ENCODE measurements around the gene MTF1.
"Not testable (repeated sequence)": the region's sequence is repeated elsewhere in the genome, so short reads cannot be mapped to it uniquely, and the experiment has no call there.

Gene MTF1

DNA sequence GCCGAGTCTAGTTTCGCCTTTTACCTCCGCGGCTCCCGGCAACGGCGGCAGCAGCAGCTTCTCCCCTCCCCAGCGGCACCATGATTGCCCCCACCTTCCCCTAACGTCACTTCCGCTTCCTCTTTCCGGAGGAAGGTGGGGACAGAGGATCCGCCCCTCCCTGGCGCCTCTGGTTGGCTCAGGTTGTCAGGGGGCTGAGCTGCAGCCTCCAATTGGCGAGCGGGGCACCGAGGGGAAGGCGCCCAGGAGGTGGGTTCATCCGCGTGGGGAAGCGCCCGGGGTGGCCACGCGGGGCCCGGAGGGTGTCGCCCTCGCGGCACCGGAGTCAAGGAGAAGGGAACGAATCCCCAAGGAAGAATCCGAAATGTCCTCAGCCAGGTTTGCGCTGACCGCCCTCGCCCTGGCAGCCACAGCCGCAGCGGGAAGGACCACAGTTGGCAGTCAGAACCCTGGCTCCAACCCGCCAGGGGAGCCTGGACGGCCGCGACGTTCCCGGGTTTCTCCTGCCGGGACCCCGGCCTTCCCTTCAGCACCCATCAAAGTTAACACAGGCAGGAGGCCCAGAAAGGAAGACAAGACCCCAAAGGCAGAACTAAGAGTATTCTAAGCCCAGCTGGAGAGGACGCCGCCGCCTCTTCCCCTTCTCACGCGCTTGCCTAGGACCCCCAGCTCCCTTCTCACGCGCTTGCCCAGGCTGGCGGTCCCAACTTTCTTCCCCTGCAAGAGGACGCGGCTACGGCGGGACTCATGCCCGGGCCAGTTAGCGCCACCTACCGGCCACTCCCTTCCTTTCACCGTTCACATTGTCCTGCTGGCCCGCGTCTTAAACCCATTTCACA lies at the start of gene MTF1:
Gene MTF1 (minus strand): TSS at position 86 of the 839 bp plus-strand sequence. CDS start 1,934 bp downstream, outside the sequence.
- DNase-seq (ENCODE audit: low spot score), result peak; percentile 99

DNA sequence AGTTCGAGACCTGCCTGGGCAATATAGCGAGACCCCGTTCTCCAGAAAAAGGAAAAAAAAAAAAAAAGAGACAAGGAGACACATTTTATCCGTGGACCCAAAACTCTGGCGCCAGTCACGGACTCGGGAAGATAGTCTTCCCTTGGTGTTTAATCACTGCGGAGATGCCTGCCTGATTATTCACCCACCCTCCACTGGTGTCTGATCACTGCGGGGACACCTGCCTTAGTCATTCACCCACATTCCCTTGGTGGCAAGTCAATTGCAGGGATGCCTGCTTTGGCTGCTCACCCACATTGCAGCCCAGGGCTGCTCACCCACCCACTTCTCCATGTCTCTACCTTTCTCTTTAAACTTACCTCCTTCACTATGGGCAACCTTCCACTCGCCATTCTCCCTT lies 49.1 kb upstream of the MTF1 start:
- not testable (repeated sequence) for DNase-seq (ENCODE audit: low spot score)

DNA sequence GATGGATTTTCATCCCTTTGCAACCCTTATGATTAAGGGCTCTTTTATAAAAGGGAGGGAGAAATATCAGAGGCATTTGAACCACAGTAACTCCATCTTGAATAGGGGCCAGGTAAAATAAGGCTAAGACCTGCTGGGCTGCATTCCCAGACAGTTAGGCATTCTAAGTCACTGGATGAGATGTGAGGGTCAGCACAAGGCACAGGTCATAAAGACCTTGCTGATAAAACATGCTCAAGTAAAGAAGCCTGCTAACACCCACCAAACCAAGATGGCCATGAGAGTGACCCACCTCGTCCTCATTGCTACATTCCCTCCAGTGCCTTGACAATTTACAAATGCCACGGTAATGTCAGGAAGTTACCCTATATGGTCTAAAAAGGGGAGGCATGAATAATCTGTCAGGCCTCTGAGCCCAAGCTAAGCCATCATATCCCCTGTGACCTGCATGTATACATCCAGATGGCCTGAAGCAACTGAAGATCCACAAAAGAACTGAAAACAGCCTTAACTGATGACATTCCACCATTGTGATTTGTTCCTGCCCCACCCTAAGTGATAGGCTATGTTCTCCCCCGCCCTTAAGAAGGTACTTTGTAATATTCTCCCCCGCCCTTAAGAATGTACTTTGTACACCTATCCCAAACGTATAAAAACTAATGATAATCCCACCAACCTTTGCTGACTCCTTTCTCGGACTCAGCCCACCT lies 48.2 kb upstream of the MTF1 start:
- not testable (repeated sequence) for DNase-seq (ENCODE audit: low spot score)

DNA sequence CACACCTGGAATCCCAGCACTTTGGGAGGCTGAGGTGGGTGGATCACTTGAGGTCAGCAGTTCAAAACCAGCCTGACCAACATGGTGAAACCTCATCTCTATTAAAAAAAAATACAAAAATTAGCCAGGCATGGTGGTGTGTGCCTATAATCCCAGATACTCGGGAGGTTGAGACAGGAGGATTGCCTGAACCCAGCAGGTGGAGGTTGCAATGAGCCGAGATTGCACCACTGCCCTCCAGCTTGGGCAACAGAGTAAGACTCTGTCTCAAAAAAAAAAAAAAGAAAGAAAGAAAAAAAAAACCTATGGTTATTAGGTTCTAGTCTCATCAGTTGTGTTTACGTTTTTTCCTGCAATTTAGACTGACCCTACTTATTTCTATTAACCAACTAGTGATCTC lies 47.2 kb upstream of the MTF1 start:
- not testable (repeated sequence) for DNase-seq (ENCODE audit: low spot score)

DNA sequence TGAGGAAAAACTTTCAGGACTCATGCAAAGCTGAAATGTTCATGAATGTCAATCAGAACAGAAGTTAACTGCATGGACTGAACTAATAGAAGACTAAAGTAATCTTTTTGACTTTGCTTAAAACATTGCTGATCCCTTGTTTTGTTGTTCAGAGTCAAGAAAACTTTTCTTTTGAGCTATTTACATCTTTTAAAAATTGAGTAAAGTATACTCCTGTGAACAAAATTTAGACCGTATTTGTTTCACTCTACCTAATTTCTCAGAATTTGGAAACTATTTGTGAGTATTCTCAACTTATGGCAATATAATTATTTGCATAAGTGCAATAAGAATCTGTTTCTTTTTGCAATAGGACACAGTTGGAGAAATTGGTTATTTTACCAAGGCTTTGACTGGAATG lies 46.3 kb upstream of the MTF1 start:
- no peak for DNase-seq (ENCODE audit: low spot score)

DNA sequence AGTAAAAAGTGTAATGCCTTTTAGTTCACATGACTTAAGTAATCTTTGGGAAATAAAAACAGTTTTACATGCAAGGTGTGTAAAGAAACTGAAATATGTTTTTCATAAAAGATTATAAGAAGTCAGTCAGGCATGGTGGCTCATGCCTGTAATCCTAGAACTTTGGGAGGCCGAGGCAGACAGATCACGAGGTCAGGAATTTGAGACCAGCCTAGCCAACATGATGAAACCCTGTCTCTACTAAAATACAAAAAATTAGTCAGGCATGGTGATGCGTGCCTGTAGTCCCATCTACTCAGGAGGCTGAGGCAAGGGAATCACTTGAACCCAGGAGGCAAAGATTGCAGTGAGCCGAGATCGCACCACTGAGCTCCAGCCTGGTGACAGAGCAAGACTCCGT lies 44.5 kb upstream of the MTF1 start:
- not testable (repeated sequence) for DNase-seq (ENCODE audit: low spot score)

DNA sequence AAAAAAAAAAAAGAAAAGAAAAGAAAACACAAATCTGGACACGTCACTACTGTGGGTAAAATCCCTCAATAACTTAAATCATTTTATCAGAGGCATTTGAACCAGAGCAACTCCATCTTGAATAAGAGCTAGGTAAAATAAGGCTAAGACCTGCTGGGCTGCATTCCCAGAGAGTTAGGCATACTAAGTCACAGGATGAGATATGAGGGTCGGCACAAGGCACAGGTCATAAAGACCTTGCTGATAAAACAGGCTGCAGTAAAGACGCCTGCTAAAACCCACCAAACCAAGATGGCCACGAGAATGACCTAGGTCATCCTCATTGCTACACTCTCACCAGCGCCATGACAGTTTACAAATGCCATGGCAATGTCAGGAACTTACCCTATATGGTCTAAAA lies 43.6 kb upstream of the MTF1 start:
- no peak for DNase-seq (ENCODE audit: low spot score)

DNA sequence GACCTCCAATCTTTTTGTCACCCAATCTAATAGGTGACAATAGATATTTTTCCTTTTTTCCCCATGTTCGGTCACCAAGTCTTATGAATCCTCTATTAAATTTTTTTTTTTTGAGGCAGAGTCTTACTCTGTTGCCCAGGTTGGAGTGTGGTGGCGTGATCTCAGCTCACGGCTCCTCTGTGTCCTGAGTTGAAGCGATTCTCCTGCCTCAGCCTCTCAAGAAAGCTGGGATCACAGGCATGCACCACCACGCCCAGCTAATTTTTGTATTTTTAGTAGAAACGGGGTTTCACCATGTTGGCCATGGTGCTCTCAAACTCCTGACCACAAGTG lies 42.5 kb upstream of the MTF1 start:
- no peak for DNase-seq (ENCODE audit: low spot score)

DNA sequence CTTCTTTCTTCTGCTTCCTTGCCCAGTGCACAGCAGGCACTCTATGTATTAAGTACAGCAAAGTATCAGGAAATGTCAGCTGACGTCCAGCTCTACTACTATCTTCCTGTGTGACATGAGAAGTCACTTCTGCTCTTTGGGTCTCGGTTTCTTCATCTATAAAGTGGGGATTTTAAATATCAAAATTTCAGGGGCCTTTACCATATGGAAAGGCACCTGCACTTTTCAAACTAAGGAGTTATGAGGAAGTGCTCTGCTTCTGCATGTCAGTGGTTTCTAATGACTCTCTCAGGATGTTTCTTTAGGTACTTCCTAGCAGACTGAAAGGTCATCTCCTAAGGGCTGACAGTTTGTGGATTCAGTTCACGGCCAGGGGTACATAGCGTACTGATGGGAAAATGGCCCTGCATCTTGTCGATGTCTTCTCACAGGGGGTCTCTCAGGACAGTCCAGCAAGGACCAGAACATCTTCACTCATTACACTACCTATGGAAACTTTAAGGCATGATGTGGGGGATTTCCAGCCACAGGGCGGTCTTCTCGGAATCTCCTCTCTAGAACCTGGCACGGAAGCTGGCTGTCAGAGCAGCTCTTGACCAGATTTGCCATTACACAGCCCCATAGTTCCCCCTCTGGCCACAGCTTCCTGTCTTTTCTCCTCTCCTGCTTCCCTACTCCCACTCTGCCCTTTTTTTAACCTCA lies 42.0 kb upstream of the MTF1 start:
- DNase-seq (ENCODE audit: low spot score), result no peak

DNA sequence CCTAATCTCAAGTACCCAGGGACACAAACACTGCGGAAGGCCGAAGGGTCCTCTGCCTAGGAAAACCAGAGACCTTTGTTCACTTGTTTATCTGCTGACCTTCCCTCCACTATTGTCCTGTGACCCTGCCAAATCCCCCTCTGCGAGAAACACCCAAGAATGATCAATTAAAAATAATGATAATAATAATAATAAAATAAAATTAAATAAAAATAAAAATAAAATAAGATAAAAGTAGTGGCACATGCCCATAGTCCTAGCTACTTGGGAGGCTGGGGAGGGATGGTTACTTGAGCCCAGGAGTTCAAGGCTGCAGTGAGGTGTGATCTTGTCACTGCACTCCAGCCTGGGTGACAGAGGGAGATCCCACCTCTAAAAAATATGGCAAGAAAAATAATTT lies 38.2 kb upstream of the MTF1 start:
- DNase-seq (ENCODE audit: low spot score), result not testable (repeated sequence)

DNA sequence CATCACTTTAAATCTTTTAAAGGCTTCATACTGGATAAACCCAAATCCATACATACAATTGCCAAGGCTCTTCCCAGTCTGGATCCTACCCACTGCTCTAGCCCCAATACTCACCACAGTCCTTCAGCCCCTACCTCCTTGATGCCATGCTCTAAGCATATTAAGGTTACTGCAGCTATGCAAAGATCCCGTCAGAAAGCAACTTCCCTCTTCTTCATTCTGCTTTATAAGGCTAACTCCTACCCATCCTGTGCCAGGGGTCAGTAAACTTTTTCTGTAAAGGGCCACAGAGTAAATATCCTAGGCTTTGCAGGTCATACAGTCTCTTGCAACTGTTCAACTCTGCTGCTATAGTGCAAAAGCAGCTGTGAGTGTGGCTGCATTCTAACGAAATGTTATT lies 34.3 kb upstream of the MTF1 start:
- DNase-seq (ENCODE audit: low spot score), result no peak

DNA sequence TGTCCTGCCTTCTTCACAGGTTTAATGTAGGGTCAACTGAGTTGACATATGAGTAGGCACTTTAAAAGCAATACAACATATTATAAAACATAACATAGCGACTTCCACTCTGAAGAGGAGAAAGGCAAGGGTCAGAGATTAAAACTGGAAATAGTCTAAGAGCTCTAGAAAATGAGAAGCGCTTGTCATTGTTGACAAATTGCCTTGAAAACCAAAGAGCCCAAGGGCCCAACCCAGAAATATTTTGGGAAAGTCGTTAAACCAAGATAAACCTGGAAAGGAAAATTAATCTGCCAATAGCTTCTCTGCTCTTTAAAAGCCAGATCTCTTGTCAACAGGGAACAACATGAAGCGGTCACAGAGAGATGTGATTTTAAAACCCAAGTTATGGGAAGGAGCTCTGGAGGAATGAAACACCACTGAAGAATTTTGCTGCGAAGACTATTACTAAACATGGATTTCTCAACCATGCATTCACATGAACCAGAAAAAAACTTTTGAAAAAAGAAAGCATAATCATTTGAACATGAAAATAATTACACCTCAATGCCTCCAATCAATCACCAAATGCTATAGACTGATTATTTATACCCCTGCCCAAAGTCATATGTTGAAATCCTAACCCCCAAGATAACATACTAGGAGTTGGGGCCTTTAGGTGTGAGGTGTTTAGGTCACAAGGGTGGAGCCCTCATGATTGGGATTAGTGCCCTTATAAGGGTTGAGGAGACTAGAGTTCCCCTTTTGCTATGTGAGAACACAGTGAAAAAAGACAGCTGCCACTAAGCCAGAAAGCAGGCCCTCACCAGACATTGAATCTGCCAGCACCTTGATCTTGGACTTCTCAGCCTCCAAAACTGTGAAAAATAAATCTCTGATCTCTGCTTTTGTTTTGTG lies 33.0 kb upstream of the MTF1 start:
- peak; percentile 65 for DNase-seq (ENCODE audit: low spot score)

DNA sequence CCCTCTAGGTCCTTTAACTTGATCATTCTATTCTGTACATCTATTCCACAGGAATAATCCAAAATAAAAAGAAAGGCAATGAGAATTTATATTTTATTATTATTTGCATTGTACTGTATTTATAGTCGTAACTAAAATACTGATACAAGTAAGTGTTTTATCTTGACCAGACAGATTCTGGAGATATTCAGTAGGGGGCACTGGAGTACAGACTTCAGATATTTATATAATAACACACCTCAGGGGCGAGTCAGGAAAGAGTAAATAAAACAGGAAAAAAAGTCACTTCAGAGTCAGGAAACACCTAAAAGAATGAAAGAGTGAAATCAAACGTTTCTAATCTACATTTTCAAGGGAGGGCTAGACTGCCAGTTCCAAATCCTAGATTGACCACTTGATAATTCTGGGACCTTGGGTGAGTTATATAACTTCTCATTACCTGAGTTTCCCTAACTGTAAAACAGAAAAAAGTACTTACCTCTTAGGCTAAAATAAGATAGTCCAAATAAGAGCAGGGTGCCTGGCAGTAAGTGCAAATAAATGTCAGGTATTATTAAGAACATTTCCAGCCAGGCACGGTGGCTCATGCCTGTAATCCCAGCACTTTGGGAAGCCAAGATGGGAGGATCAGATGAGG lies 31.1 kb upstream of the MTF1 start:
- DNase-seq (ENCODE audit: low spot score), result peak; percentile 42

DNA sequence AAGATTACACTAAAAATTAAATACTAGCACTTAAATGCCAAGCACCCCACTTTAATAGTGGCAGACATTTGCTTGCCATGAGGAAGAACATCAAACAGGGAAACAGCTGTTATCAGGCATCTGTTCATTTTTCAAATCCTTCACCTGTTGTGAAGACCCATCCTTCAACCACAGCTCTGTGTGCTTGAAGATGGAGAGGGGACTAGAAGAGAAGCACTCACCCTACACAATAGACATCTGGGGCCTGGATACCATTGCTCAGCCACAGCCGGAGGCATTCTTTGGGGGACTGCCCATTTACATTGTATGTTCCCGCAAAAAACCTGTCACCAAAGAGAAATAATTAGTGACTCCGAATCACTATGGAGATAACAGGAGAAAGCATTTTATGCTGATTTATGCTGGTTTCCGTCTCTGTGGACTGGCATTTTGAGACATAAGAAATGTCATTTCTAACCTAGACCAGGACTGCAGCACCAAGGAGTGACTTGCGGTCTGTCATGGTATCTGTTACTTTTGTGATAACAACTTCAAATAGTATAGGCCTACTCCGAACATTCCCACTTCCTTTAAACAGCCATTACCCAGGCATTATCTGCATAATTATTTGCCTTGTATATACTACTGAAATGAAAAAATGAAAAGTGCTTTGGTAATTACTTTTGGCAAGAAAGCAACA lies 28.8 kb upstream of the MTF1 start:
- DNase-seq (ENCODE audit: low spot score), result no peak

DNA sequence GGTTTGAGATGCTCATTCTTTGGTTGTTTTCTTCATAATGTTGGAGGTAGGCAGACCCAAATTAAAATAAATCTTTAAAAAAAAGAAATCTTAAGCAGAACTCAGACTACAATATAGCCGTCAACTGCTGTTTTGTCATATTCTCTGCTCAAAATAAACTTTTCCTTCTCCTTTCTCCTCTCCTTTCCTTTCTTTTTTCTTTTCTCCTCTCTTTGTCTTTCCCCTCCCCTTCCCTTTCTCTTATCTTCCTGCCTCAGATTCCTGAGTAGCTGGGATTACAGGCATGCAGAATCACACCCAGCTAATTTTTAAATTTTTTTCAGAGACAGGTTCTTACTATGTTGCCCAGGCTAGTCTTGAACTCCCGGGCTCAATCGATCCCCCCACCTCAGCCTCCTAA lies 24.8 kb upstream of the MTF1 start:
- no peak for DNase-seq (ENCODE audit: low spot score)

DNA sequence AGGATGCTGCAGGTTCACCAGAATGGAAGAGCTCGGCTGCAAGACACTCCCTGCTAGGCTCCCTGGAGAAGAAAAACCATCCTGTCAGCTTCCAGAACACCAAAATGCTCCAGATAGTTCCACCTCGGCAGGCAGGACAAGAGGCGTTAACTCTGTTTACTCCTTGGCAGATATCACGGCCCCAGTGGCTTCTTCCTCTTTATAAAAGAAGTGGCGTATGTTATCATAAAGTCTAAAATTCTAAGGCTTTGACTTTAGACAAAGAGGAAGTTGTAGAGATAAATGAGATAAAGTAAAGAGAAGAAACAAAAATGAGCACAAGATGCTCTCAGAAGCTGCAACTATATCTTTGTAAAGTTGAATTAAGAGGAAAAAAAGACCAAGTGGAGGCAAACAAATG lies 24.3 kb upstream of the MTF1 start:
- no peak for DNase-seq (ENCODE audit: low spot score)

DNA sequence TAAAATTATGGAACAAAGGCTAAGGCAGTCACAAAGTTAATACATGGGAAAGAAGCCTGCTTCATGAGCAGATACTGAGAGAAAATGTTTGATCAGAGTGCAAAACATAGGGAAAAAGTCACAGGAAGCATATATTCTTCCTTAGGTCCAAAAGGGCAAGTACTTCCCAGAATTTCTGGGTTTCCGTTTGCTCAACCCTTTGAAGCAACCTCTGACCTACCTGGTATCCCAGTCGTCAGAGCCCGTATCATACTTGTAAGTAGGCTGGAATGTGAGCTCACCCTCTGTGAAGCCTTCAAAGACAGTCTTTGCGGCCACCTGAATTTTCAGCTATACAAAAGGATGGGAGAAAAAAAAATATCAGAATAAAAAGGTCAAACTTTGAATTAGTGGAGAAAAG lies 20.5 kb upstream of the MTF1 start:
- DNase-seq (ENCODE audit: low spot score), result no peak

DNA sequence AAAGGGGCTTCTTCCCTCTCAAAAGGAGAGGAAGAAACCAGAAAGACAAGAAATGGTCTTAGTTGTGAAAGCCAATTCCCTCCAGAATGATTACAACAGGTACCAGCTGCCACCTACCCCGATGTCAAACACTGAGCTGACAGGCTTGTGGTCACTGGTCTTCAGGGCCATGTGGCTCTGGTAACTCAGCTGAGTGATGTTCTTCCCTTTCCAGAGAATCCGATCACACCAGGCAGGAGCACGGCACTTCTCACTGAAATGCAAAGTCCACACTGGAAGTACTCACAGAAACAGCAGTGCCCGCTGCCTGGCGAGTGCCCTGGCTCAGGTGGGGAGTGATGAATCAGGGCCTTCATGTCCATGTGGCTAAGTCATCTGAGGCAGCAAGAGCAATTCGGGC lies 18.7 kb upstream of the MTF1 start:
- no peak for DNase-seq (ENCODE audit: low spot score)

DNA sequence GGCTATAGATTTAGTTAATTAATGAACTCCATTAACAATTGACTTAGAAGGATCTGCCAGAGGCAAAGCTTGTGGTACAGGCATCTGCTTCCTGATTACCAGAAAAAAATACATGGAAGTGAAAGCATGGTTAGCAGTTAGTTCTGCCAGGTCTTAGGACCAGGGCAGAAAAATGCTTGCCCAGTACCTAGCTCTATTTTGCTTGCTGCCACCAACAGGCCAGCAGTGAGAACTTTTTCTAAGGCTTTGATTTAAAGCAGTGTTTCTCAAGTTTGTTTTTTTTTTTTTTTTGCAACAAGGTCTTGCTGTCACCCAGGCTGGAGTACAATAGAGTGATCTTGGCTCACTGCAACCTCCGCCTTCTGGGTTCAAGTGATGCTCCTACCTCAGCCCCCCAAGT lies 16.4 kb upstream of the MTF1 start:
- no peak for DNase-seq (ENCODE audit: low spot score)

DNA sequence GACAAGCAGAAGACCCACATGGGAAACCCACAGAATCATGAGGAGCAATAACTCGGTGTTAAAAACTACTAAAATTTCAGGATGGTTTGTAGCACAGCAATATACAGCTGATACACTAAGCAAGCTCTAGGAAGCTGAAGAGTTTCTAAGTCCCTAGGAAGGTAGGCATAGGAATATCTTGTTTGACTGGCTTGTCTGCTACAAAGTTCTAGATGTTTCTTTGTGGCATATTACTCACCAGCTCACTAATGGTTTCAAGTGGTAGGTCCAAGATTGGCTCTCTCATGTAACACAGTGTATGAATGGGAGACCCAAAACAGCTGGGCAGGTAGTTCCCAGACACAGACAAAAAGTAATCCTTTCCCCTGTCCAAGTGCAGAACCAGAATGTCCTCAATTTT lies 13.3 kb upstream of the MTF1 start:
- no peak for DNase-seq (ENCODE audit: low spot score)

DNA sequence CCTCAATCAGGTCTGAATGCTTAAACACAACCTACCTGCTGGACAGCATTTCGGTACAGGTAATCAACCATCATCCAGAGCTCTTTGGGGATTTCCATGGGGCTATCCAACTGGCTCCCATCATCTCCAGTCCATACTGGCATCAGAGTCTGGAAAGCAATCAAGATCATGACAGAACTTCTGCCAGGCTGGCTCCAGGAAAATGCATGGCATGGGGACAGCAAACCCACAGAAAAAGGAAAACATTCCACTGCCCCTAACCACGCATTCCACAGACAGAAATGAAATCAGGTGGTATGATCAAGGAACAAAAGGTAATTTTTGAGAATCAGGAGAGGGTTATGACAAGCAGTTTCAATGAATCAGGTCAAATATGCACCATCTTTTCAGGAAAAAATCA lies 9.1 kb upstream of the MTF1 start:
- DNase-seq (ENCODE audit: low spot score), result no peak

Measured in AG08396 (cell line).